Measurements from ENCODE around the gene LATS2. TPM values are rescaled to one million over a fixed set of nuclear protein-coding genes. Genes with fewer than 3 reads are reported as not detected.

Gene LATS2
- total RNA-seq, 6 experiments from 2014 or later = 6.8 to 12.8 (median 8.7) TPM

DNA sequence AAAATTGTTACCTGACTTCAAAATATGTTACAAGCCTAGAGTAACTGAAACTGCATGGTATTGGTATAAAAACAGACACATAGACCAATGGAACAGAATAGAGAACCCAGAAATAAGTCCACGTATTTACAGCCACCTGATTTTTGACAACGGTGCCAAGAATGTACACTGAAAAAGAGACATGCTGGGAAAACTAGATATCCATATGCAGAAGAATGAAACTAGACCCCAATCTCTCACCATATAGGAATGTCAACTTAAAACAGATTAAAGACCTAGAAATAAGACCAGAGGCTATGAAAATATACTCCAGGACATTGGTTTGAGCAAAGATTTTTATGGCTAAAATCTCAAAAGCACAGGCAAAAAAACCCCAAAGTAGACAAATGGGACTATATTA is 76.5 kb downstream of the LATS2 start:
- intact Hi-C loops (cut with DNase I) = no loop called here
- ATAC-seq (no peak), DNase-seq (no peak)
- H3K27me3 ChIP-seq = no peaks in the 10 kb centered on the region
- H3K36me3 ChIP-seq = peaks cover 0 to 60% (median 17%) of the 10 kb centered on the region in 4 donors
- no peaks in the 10 kb centered on the region for H3K9me3 ChIP-seq
- H3K27ac ChIP-seq = no peak overlapping the region
- 95% methylated on average over 2 of the region's 2 CpGs for WGBS (ENCODE audit: insufficient coverage, low coverage, low lambda C conversion rate, missing lambda C conversion rate)
- TF ChIP-seq POLR2A (IDR thresholded peaks at IDR 0.05) (no peak), CTCF (IDR thresholded peaks at IDR 0.05) (no peak)
- H3K4me1 ChIP-seq = no peaks in the 10 kb centered on the region
- no peak overlapping the region for H3K4me3 ChIP-seq

DNA sequence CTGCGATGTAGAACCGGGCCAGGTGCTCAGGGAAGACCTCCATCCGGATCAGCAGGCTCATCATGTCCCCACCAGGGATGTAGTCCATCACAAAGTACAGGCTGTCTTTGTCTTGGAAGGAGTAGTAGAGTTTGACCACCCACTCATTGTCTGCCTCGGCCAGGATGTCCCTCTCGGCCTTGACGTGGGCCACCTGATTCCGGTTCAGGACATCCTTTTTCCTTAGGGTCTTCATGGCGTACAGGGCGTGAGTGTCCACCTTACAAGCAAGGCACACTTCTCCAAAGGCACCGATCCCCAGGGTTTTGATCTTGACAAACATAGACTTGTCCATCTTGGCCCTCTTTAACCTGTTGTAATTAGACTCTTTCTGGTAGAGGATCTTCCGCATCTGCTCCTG is 78.0 kb downstream of the LATS2 start:
- no peak for ATAC-seq
- H3K4me3 ChIP-seq = no peak overlapping the region
- intact Hi-C loops (cut with DNase I) = no loop called here
- peaks cover 0 to 62% (median 18%) of the 10 kb centered on the region in 4 donors for H3K36me3 ChIP-seq
- H3K4me1 ChIP-seq = no peaks in the 10 kb centered on the region
- no peak for DNase-seq
- H3K9me3 ChIP-seq = no peaks in the 10 kb centered on the region
- H3K27ac ChIP-seq = no peak overlapping the region
- TF ChIP-seq CTCF (IDR thresholded peaks at IDR 0.05) = no peak
- TF ChIP-seq POLR2A (IDR thresholded peaks at IDR 0.05) = no peak
- 100% methylated on average over 2 of the region's 11 CpGs for WGBS (ENCODE audit: insufficient coverage, low coverage, low lambda C conversion rate, missing lambda C conversion rate)
- H3K27me3 ChIP-seq = no peaks in the 10 kb centered on the region

- DNase-seq = no peak
- no peak for ATAC-seq
- intact Hi-C loops (cut with DNase I) = no loop called here
- H3K9me3 ChIP-seq = no peaks in the 10 kb centered on the region
- 65% methylated on average over 8 of the region's 18 CpGs for WGBS (ENCODE audit: insufficient coverage, low coverage, low lambda C conversion rate, missing lambda C conversion rate)
- H3K4me3 ChIP-seq = no peak overlapping the region
- H3K36me3 ChIP-seq = peaks cover 0 to 48% (median 19%) of the 10 kb centered on the region in 4 donors
- no peaks in the 10 kb centered on the region for H3K4me1 ChIP-seq
- H3K27me3 ChIP-seq = no peaks in the 10 kb centered on the region
- TF ChIP-seq CTCF (IDR thresholded peaks at IDR 0.05) (no peak), POLR2A (IDR thresholded peaks at IDR 0.05) (no peak)
- H3K27ac ChIP-seq = no peak overlapping the region
These were observed 79.9 kb downstream of the LATS2 start for GRCh38 chr13:20981370-20982095.

DNA sequence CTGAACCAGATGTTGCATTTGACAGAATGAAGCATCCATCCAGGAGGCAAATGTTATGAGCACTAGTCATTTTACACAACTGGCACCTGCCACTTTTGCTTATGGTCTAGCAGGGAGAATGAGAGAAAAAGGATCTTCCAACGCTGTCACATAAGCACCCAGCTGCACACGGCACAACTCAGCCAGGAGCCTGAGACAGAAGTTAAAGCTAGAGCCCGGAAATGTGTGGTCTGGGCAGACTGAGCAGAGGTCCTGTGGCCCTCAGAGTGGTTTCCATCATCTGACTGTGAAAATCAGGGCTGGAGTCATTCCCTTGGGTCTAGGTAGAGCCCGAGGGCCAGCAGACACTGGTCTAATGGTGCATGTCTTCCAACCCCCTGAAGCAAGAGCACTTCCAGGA is 80.5 kb downstream of the LATS2 start:
- Histone ChIP-seq H3K4me3 (no peak overlapping the region), H3K4me1 (no peaks in the 10 kb centered on the region), H3K27me3 (no peaks in the 10 kb centered on the region), H3K9me3 (no peaks in the 10 kb centered on the region), H3K36me3 (peaks cover 0 to 48% (median 19%) of the 10 kb centered on the region in 4 donors), H3K27ac (no peak overlapping the region)
- no peak for ATAC-seq
- TF ChIP-seq CTCF (IDR thresholded peaks at IDR 0.05) (no peak), POLR2A (IDR thresholded peaks at IDR 0.05) (no peak)
- no peak for DNase-seq
- intact Hi-C loops (cut with DNase I) = no loop called here
- 96% methylated on average over 4 of the region's 4 CpGs for WGBS (ENCODE audit: insufficient coverage, low coverage, low lambda C conversion rate, missing lambda C conversion rate)
